Ishikawa (cell line): ENCODE data around the gene TPRG1L.
A peak's percentile ranks its signal among the peaks of the same experiment; 100 is the strongest.

Experiments
- CEBPB ChIP-seq: IDR thresholded peaks from 2 replicates; pipeline ENCODE4 v1.6.1; 2012
- CREB1 ChIP-seq: IDR thresholded peaks from 2 replicates; pipeline ENCODE4 v1.6.1; 2012; ENCODE audit warnings: low read depth
- EGR1 ChIP-seq: IDR thresholded peaks from 2 replicates; pipeline ENCODE4 v1.6.1; 2012
- EP300 ChIP-seq: IDR thresholded peaks from 2 replicates; pipeline ENCODE4 v1.6.1; 2012; ENCODE audit warnings: borderline replicate concordance
- FOXM1 ChIP-seq: IDR thresholded peaks from 2 replicates; pipeline ENCODE4 v1.6.1; 2012; ENCODE audit warnings: low read depth, borderline replicate concordance
- NFIC ChIP-seq: IDR thresholded peaks from 2 replicates; pipeline ENCODE4 v1.6.1; 2012
- RAD21 ChIP-seq: IDR thresholded peaks from 2 replicates; pipeline ENCODE4 v1.6.1; 2012; ENCODE audit warnings: low read depth
- TAF1 ChIP-seq: IDR thresholded peaks from 2 replicates; pipeline ENCODE4 v1.6.1; 2012; ENCODE audit warnings: low read depth, mild to moderate bottlenecking
- TCF12 ChIP-seq: IDR thresholded peaks from 2 replicates; pipeline ENCODE4 v1.6.1; 2012; ENCODE audit warnings: low read depth
- TEAD4 ChIP-seq: IDR thresholded peaks from 2 replicates; pipeline ENCODE4 v1.6.1; 2012
- YY1 ChIP-seq: IDR thresholded peaks from 2 replicates; pipeline ENCODE4 v1.6.1; 2012; ENCODE audit warnings: low read depth
- ZBTB7A ChIP-seq: IDR thresholded peaks from 2 replicates; pipeline ENCODE4 v1.6.1; 2012; ENCODE audit warnings: low read depth
- TF ChIP-seq, protein P1 (sequence below): IDR thresholded peaks from 2 replicates; pipeline ENCODE4 v1.6.1; 2012
- TF ChIP-seq, protein P2 (sequence below): IDR thresholded peaks from 2 replicates; pipeline ENCODE4 v1.6.1; 2012; ENCODE audit warnings: low read depth, mild to moderate bottlenecking
- TF ChIP-seq, protein P3 (sequence below): IDR thresholded peaks from 2 replicates; pipeline ENCODE4 v1.6.1; 2012

The TPRG1L gene

DNA sequence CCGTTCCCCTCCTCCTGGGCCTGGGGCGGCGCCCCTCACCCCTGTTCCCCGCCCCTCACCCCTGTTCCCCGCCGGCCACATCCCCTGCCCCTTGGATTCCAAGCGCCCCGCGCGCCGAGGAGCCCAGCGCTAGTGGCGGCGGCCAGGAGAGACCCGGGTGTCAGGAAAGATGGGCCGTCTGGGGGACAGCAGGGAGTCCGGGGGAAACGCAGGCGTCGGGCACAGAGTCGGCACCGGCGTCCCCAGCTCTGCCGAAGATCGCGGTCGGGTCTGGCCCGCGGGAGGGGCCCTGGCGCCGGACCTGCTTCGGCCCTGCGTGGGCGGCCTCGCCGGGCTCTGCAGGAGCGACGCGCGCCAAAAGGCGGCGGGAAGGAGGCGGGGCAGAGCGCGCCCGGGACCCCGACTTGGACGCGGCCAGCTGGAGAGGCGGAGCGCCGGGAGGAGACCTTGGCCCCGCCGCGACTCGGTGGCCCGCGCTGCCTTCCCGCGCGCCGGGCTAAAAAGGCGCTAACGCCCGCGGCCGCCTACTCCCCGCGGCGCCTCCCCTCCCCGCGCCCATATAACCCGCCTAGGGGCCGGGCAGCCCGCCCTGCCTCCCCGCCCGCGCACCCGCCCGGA is 27.2 kb downstream of the TPRG1L start, which contains the start of gene TP73:
Gene TP73, plus strand, starts transcription at position 587 of the 618 bp plus-strand sequence. CDS start 29,850 bp downstream, outside the sequence.
- TF ChIP-seq YY1 (no peak), EP300 (no peak), TEAD4 (no peak), NFIC (no peak), RAD21 (no peak), ZBTB7A (no peak), EGR1 (peak; percentile 97)
- TF ChIP-seq, protein P1, sequence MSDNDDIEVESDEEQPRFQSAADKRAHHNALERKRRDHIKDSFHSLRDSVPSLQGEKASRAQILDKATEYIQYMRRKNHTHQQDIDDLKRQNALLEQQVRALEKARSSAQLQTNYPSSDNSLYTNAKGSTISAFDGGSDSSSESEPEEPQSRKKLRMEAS: peak; percentile 19; the same call in 1 of the 2 replicates
- TF ChIP-seq, protein P2, sequence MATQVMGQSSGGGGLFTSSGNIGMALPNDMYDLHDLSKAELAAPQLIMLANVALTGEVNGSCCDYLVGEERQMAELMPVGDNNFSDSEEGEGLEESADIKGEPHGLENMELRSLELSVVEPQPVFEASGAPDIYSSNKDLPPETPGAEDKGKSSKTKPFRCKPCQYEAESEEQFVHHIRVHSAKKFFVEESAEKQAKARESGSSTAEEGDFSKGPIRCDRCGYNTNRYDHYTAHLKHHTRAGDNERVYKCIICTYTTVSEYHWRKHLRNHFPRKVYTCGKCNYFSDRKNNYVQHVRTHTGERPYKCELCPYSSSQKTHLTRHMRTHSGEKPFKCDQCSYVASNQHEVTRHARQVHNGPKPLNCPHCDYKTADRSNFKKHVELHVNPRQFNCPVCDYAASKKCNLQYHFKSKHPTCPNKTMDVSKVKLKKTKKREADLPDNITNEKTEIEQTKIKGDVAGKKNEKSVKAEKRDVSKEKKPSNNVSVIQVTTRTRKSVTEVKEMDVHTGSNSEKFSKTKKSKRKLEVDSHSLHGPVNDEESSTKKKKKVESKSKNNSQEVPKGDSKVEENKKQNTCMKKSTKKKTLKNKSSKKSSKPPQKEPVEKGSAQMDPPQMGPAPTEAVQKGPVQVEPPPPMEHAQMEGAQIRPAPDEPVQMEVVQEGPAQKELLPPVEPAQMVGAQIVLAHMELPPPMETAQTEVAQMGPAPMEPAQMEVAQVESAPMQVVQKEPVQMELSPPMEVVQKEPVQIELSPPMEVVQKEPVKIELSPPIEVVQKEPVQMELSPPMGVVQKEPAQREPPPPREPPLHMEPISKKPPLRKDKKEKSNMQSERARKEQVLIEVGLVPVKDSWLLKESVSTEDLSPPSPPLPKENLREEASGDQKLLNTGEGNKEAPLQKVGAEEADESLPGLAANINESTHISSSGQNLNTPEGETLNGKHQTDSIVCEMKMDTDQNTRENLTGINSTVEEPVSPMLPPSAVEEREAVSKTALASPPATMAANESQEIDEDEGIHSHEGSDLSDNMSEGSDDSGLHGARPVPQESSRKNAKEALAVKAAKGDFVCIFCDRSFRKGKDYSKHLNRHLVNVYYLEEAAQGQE: no peak

DNA sequence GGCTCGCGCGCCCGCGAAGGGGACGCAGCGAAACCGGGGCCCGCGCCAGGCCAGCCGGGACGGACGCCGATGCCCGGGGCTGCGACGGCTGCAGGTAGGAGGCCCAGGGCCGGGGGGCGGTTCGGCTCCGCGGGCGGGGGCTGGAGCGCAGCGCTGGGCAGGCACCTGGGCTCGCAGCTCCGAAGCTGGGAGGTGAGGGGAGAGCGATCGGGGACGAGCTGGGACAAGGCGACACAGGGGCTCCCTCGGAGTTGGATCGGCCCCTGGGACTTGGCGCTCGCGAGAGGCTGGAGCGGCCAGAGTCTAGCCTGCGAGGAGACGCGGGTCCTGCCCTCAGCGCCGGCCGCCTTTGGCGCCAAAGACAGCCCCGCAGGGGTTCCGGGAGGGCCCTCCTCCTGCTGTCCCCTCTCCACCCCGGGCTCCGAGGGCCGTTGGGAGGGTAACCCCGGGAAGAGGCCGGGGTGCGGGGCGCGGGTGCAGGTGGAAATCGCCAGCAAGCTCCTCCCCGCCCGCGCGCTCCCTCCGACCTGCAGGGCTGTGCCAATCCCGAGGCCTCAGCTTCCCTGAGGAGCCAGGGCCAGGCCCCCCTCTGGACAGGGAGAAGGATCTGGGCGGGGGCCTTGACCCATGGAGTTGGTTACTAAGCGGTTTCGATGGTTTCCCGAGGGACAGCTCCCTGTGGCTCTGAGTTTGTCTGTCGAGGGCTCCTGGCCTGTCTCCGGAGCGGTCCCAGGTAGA is 27.9 kb downstream of the TPRG1L start:
- TF ChIP-seq, protein P1: peak; percentile 24; the same call in 1 of the 2 replicates
- no peak for TF ChIP-seq ZBTB7A
- TF ChIP-seq TAF1: peak; percentile 32; the same call in 1 of the 2 replicates
- TF ChIP-seq CEBPB: no peak
- TF ChIP-seq, protein P3, sequence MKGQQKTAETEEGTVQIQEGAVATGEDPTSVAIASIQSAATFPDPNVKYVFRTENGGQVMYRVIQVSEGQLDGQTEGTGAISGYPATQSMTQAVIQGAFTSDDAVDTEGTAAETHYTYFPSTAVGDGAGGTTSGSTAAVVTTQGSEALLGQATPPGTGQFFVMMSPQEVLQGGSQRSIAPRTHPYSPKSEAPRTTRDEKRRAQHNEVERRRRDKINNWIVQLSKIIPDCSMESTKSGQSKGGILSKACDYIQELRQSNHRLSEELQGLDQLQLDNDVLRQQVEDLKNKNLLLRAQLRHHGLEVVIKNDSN: no peak

DNA sequence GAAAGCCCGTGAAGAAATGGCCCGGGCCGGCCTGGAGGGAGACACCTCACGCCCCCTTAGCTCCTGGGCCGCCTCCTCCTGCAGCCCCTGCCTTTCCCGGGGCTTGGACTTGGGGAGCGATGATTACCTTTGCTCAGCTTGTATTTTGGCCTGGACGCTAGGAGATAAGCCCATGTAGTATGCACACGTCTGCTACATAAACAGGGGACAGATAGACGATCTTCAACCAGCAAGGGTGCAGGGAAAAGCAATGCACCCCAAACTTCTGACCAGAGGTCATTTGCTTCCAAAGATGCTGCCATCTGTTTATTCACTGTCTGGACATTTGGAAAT is 28.4 kb downstream of the TPRG1L start:
- TF ChIP-seq TAF1 (no peak), EGR1 (no peak), TEAD4 (no peak)

DNA sequence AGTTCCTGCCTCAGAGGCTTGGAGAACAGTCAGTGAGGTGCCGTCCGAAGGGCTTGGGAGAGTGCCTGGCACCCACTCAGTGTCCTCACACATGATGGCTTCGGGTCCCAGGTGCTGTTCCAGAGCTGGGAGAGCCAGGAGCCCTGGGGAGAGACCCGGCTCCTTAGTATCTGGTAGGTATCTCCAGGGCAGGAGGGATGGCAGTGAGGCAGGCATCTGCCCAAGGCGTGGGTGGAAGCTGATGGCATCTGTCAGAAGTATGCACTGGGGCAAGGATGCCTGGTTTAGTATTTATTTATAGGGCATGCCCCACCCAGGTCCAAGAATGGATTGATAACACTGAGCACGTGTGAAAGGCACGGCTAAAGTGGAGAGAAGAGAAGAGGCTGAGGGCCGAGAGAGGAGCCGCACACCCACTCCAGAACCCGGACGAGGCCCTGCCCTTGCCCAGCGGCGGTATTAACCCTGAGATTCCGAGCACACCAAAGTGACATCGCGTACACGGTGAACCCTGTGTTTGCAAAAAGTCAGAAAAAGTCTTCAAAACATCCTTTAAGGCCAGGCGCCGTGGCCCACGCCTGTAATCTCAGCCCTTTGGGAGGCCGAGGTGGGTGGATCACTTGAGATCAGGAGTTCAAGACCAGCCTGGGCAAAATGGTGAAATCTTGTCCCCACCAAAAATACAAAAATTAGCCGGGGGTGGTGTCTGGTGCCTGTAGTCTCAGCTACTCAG is 29.9 kb downstream of the TPRG1L start:
- TF ChIP-seq, protein P3: no peak
- TF ChIP-seq CREB1 (no peak), TEAD4 (no peak), EP300 (no peak), ZBTB7A (no peak), CEBPB (no peak), YY1 (no peak)
- TF ChIP-seq, protein P1: no peak
- TF ChIP-seq, protein P2: no peak

DNA sequence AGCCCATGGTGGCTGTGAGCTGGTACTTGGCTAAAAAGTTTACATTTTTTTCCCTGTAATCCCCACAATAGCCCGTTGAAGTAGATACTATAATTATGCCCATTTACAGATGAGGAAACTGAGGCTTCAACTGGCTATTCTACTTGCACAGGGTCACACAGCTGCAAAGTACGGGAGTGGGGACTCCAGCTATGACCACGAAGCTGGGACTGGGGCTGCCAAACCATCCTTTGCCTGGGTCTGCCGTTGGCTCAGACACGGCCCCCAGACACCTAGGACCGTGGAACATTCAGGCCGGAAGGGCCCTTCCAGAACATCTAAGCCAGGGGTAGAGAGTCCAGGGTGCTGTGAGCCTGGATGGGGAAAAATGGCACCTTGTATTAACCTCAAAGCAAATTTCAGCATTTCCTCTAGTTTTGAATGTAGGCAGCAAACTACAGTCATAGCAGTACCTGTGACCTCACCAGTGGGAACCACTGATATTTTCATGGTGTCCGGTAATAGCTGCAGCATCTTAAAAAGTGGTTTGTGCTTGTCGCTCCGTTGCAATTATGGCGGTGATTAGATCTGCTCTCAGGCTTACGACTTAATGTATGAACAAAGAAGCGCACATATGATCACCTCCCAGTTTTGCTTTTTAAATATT is 31.8 kb downstream of the TPRG1L start:
- TF ChIP-seq CEBPB (no peak), FOXM1 (no peak), TAF1 (no peak)

DNA sequence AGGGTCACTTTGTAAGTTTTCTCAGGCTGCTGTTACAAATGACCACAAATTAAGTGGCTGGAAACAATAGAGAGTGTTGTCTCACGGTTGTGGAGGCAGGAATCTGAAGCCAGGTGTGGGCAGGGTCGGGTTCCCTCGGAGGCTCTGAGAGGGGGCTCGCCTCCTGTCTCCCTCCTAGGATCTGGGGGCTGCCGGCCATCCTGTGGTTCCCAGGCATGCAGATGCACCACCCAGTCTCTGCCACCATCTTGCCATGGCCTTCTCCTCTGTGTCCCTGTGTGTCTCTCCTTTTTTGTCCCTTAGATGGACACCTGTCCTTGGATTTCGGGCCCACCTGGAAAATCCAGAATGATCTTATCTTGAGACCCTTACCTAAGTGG is 32.3 kb downstream of the TPRG1L start:
- TF ChIP-seq CREB1 (no peak), YY1 (no peak), TEAD4 (no peak), EP300 (no peak), RAD21 (no peak), TCF12 (no peak), CEBPB (no peak), NFIC (no peak), FOXM1 (no peak), EGR1 (no peak), TAF1 (no peak), ZBTB7A (no peak)
- TF ChIP-seq, protein P2: no peak
- TF ChIP-seq, protein P1: no peak
- TF ChIP-seq, protein P3: no peak
